ENCODE data around the gene THRAP3. TPM values are rescaled to one million over a fixed set of nuclear protein-coding genes. Genes with fewer than 3 reads are reported as not detected.

Gene THRAP3
- total RNA-seq, 2 donors from 2014 or later: 108 to 110 TPM

DNA sequence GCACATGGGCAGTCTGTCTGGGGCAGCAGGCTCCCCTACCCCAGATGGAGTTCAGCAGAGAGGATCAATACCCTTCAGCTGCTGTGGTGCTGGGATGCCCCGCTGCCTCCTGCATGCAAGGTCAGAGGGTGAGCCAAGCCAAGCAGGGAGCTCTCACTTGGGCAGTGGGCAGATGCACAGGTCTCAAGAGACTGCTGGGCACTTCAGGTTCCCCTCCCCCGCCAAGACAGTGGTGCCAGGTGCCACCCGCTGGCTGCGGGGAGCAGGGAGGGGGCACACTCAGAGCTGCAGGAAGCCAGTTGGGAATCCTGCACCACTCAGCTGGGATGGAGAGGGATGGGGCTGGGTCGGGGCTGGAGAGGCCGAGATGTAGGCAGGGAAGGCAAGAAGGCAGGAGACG lies 115.0 kb downstream of the THRAP3 start:
- ATAC-seq (replicated peaks in 1 of 2) (no peak), DNase-seq (no peak)
- Mint-ChIP-seq H3K4me3 (no peak overlapping the region), H3K27ac (no peak overlapping the region), H3K27me3 (ENCODE audit: low read depth) (no peaks in the 10 kb centered on the region), H3K36me3 (ENCODE audit: insufficient read depth in 2 of 2) (no peaks in the 10 kb centered on the region), H3K4me1 (ENCODE audit: low read depth) (no peaks in the 10 kb centered on the region), H3K9me3 (no peaks in the 10 kb centered on the region)

DNA sequence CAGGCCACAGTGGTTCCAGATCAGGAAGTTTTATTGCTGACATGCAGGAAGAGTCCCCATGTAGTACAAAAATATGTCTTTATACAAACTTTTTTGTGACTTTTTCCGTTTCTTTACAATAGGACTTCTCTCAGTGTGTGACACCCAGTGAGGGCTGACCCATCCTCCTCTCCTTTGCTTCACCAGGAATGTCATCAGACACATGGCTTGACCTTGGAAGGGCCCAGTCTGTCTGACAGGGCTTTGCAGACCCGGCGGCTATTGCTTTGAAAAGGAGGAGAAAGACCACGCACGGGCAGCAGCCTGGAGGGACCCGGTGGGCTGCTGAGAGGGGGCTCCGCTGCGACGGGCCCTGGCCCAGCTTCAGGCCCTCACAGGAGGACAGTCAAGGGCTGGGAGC lies 115.4 kb downstream of the THRAP3 start:
- Mint-ChIP-seq H3K27me3 (ENCODE audit: low read depth) (no peaks in the 10 kb centered on the region), H3K4me3 (no peak overlapping the region), H3K9me3 (no peaks in the 10 kb centered on the region), H3K27ac (no peak overlapping the region), H3K4me1 (ENCODE audit: low read depth) (no peaks in the 10 kb centered on the region), H3K36me3 (ENCODE audit: insufficient read depth in 2 of 2) (no peaks in the 10 kb centered on the region)
- ATAC-seq (replicated peaks in 1 of 2): no peak
- no peak for DNase-seq

- H3K9me3 Mint-ChIP-seq: no peaks in the 10 kb centered on the region
- peaks cover 0 to 1% of the 10 kb centered on the region in 2 donors for H3K36me3 Mint-ChIP-seq (ENCODE audit: insufficient read depth in 2 of 2)
- no peaks in the 10 kb centered on the region for H3K27me3 Mint-ChIP-seq (ENCODE audit: low read depth)
- no peak overlapping the region for H3K27ac Mint-ChIP-seq
- ATAC-seq (replicated peaks in 1 of 2) (no peak), DNase-seq (no peak)
- no peaks in the 10 kb centered on the region for H3K4me1 Mint-ChIP-seq (ENCODE audit: low read depth)
- H3K4me3 Mint-ChIP-seq: no peak overlapping the region
Observed at GRCh38 chr1:36341626-36342320, 117.5 kb downstream of the THRAP3 start.

- peak; percentile 60 to 65 for DNase-seq
- H3K27ac Mint-ChIP-seq: no peak overlapping the region
- peaks cover 0 to 1% of the 10 kb centered on the region in 2 donors for H3K36me3 Mint-ChIP-seq (ENCODE audit: insufficient read depth in 2 of 2)
- no peak overlapping the region for H3K4me3 Mint-ChIP-seq
- no peaks in the 10 kb centered on the region for H3K4me1 Mint-ChIP-seq (ENCODE audit: low read depth)
- no peaks in the 10 kb centered on the region for H3K27me3 Mint-ChIP-seq (ENCODE audit: low read depth)
- ATAC-seq (replicated peaks in 1 of 2): peak; percentile 73 to 76
- no peaks in the 10 kb centered on the region for H3K9me3 Mint-ChIP-seq
Observed at GRCh38 chr1:36342426-36343185, 118.4 kb downstream of the THRAP3 start.

DNA sequence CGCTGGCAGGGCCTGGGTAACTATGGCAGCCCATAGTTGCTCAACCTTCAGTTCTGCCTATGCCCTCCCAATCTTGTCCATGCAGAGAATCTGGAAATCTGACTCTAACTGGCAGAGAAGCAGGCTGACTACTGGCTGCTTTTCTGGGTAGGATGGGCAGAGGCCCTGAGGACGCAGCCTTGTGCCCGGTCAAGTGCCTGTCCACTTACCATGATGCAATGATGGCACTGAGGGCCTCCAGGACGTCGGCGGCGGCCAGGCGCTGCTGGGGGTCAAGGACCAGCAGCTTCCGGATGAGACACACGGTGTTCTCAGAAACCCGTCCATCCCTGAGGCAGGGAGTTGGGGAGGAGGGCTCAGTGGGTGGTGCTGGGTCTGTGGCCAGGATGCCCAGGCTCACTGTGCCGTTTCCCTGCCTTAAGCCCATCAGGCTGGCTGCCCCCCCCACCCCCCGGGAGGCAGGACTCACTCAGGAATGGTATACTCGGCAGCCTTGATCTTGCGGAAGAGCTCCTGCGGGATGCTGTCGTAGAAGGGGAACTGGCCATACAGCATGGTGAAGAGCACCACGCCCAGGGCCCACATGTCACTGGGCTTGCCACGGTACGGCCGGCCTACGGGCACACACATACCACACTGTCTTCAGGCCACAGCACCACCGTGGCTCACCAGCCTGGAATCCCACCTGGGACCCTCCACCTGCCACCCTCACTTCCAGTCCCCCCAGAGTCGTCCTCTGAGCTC lies 119.6 kb downstream of the THRAP3 start:
- Mint-ChIP-seq H3K27ac (no peak overlapping the region), H3K36me3 (ENCODE audit: insufficient read depth in 2 of 2) (peaks cover 0 to 7% of the 10 kb centered on the region in 2 donors), H3K27me3 (ENCODE audit: low read depth) (no peaks in the 10 kb centered on the region), H3K9me3 (no peaks in the 10 kb centered on the region), H3K4me3 (no peak overlapping the region), H3K4me1 (ENCODE audit: low read depth) (no peaks in the 10 kb centered on the region)
- no peak for ATAC-seq (replicated peaks in 1 of 2)
- no peak for DNase-seq

DNA sequence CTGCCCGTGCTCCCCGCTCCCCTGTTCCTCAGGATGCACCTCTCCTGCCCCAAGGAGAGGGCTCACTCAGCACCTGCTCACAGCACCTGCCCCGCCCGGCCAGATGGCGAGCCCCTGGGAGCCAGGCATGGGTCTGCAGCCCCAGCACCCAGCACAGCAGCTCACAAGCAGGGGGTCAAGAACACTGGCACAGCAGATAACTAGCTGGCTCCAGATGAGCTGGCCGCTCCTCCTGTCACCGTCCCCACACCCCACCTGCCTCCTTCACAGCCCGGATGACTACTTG lies 120.1 kb downstream of the THRAP3 start:
- no peak for DNase-seq
- no peak for ATAC-seq (replicated peaks in 1 of 2)
- no peaks in the 10 kb centered on the region for H3K4me1 Mint-ChIP-seq (ENCODE audit: low read depth)
- H3K36me3 Mint-ChIP-seq (ENCODE audit: insufficient read depth in 2 of 2): peaks cover 0 to 7% of the 10 kb centered on the region in 2 donors
- H3K9me3 Mint-ChIP-seq: no peaks in the 10 kb centered on the region
- no peaks in the 10 kb centered on the region for H3K27me3 Mint-ChIP-seq (ENCODE audit: low read depth)
- H3K4me3 Mint-ChIP-seq: no peak overlapping the region
- H3K27ac Mint-ChIP-seq: no peak overlapping the region

- H3K27ac Mint-ChIP-seq: no peak overlapping the region
- ATAC-seq (replicated peaks in 1 of 2) (no peak), DNase-seq (no peak)
- H3K36me3 Mint-ChIP-seq (ENCODE audit: insufficient read depth in 2 of 2): peaks cover 0 to 7% of the 10 kb centered on the region in 2 donors
- H3K9me3 Mint-ChIP-seq: no peaks in the 10 kb centered on the region
- no peaks in the 10 kb centered on the region for H3K27me3 Mint-ChIP-seq (ENCODE audit: low read depth)
- H3K4me1 Mint-ChIP-seq (ENCODE audit: low read depth): peaks cover 4% of the 10 kb centered on the region
- H3K4me3 Mint-ChIP-seq: no peak overlapping the region
Observed at GRCh38 chr1:36345353-36345752, 121.1 kb downstream of the THRAP3 start.

- H3K27me3 Mint-ChIP-seq (ENCODE audit: low read depth): no peaks in the 10 kb centered on the region
- peak overlapping the region; percentile 28 for H3K27ac Mint-ChIP-seq
- H3K36me3 Mint-ChIP-seq (ENCODE audit: insufficient read depth in 2 of 2): peaks cover 0 to 7% of the 10 kb centered on the region in 2 donors
- peaks cover 17% of the 10 kb centered on the region for H3K4me1 Mint-ChIP-seq (ENCODE audit: low read depth)
- H3K9me3 Mint-ChIP-seq: no peaks in the 10 kb centered on the region
- no peak overlapping the region for H3K4me3 Mint-ChIP-seq
- ATAC-seq (replicated peaks in 1 of 2): no peak
- DNase-seq: no peak
Observed at GRCh38 chr1:36346741-36347370, 122.6 kb downstream of the THRAP3 start.

- peaks cover 2 to 13% of the 10 kb centered on the region in 2 donors for H3K36me3 Mint-ChIP-seq (ENCODE audit: insufficient read depth in 2 of 2)
- peak; percentile 27 to 41 for ATAC-seq (replicated peaks in 1 of 2)
- H3K27ac Mint-ChIP-seq: no peak overlapping the region
Observed at GRCh38 chr1:36349241-36349671, 125.0 kb downstream of the THRAP3 start.

GRCh38 chr1:36349839-36350238 lies 125.6 kb downstream of the THRAP3 start:
- Mint-ChIP-seq H3K4me1 (ENCODE audit: low read depth) (peaks cover 25% of the 10 kb centered on the region), H3K4me3 (peak overlapping the region in 1 of 2 donors; percentile 57), H3K36me3 (ENCODE audit: insufficient read depth in 2 of 2) (peaks cover 2 to 13% of the 10 kb centered on the region in 2 donors), H3K27me3 (ENCODE audit: low read depth) (no peaks in the 10 kb centered on the region), H3K27ac (no peak overlapping the region), H3K9me3 (no peaks in the 10 kb centered on the region)
- DNase-seq: no peak
- ATAC-seq (replicated peaks in 1 of 2): no peak

More at GRCh38 chr1:36349241-36349671, 125.0 kb downstream of the THRAP3 start:
- H3K27me3 Mint-ChIP-seq (ENCODE audit: low read depth): no peaks in the 10 kb centered on the region
- DNase-seq: no peak
- no peaks in the 10 kb centered on the region for H3K9me3 Mint-ChIP-seq
- H3K4me1 Mint-ChIP-seq (ENCODE audit: low read depth): peaks cover 25% of the 10 kb centered on the region
- H3K4me3 Mint-ChIP-seq: no peak overlapping the region

DNA sequence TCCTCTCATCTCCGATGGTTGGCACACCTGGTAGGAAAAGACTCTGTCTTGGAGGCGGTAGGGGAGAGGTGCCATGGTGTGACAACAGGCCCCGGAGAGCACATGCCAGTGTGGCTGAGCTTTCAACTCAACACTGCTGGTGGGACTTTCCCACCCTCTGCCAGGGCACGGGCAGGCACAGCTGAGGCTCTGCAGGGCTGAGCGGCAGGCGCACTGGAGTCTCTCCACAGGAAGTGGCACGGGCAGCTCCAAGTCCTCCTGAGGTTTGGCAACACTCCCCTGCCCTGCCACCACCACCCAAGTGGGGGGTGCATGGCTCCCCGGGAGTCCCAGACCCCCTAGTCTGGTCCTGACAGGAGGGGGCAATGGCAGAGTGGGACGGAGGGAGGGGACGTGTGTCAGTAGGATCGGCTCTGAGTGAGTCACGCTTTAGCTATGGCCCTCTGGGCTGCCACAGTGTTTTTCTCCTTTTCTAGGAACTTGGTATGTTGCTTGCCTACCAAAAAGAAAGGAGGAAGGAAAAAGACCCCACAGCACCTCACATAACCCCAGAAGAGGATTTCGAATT lies 126.5 kb downstream of the THRAP3 start:
- Mint-ChIP-seq H3K36me3 (ENCODE audit: insufficient read depth in 2 of 2) (peaks cover 2 to 14% of the 10 kb centered on the region in 2 donors), H3K4me1 (ENCODE audit: low read depth) (peaks cover 25% of the 10 kb centered on the region), H3K9me3 (no peaks in the 10 kb centered on the region), H3K27me3 (ENCODE audit: low read depth) (no peaks in the 10 kb centered on the region), H3K4me3 (peak overlapping the region; percentile 30 to 57), H3K27ac (no peak overlapping the region)
- DNase-seq (peak; percentile 45 to 60), ATAC-seq (replicated peaks in 1 of 2) (peak; percentile 78 to 88)

DNA sequence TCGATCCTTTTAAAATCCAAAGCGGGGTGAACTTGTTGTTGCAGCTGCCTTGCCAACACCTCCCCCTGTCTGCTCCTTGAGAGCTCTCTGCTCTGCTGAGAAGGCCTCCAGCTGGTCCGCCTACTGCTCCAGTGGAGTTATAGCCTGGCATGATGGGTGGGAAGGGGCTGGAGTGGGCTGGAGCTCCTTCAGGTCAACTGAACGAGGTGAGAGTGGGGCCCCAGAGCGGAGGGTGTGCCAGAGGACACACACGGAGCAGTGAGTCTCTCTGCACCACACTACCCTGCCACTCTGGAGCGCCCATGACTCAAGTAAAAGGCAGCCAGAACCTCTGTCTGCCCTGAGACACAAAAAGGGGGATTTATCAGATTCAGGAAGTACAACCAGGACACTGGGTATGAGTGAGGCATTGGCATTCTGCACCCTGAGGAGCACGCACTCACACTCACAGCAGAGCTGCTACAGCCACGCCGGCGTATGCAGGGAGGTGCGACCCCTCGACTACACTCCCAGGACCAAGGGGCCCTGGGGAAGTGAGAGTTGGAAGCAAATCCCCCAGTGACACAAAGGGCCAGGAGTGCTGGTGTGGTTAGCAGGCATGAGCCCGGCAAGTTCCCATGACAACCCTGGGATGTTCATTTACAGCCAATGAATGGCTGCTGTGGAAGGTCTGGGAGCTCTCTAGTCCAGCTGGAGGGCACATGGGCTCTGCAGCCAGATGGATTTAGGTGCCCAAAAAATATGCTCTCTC lies 127.2 kb downstream of the THRAP3 start:
- Mint-ChIP-seq H3K36me3 (ENCODE audit: insufficient read depth in 2 of 2) (peaks cover 2 to 14% of the 10 kb centered on the region in 2 donors), H3K4me1 (ENCODE audit: low read depth) (peaks cover 25% of the 10 kb centered on the region), H3K9me3 (no peaks in the 10 kb centered on the region), H3K4me3 (peak overlapping the region; percentile 20 to 57), H3K27ac (no peak overlapping the region), H3K27me3 (ENCODE audit: low read depth) (no peaks in the 10 kb centered on the region)
- ATAC-seq (replicated peaks in 1 of 2): peak; percentile 10 to 13
- DNase-seq: no peak

Data from activated T-cell treated with anti-CD3 and anti-CD28 coated beads, Interleukin-2, amount 50 U/mL, for 72 hours (primary cell).